ENCODE results near the gene KPNB1. TPM values are rescaled to one million over a fixed set of nuclear protein-coding genes. Genes with fewer than 3 reads are reported as not detected.
A peak's percentile ranks its signal among the peaks of the same experiment; 100 is the strongest.

The KPNB1 gene
- total and polyA plus RNA-seq, 10 donors = 37.0 to 331 (median 250) TPM

DNA sequence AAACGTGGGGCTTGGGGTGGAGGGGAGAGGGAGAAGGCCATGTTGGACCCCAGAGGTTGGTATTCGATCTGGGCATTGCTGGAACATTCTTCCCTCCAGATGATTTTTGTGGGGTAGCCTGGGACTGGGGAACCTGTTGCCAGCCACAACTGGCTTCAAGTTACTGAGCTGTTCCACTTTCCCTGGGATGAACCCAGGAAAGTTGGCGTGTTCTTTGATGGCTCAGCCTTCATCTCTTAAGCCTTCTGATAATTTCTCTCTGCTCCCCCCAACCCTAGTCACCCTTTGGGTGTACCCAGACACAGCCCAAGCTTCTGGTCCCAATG, 85.4 kb downstream of the KPNB1 start:
- WGBS, 5 donors = 71 to 80% (median 73%) methylated on average over 3 of the region's 3 CpGs
- intact Hi-C loops (cut with DNase I; ENCODE audit: low total_unique reads) = no loop called here
- no peak for DNase-seq
- Histone ChIP-seq H3K4me1 (peaks cover 0 to 85% (median 31%) of the 10 kb centered on the region in 6 donors), H3K4me3 (peak overlapping the region in 7 of 8 donors; percentile 23 to 81 (median 57)), H3K27ac (peak overlapping the region; percentile 42 to 91 (median 79)), H3K9me3 (no peaks in the 10 kb centered on the region), H3K27me3 (replicated peaks in 1 of 7) (peaks cover 0 to 47% (median 21%) of the 10 kb centered on the region in 7 donors), H3K36me3 (no peaks in the 10 kb centered on the region)
- TF ChIP-seq POLR2A (IDR thresholded peaks at IDR 0.05) = no peak
- TF ChIP-seq, protein P1, sequence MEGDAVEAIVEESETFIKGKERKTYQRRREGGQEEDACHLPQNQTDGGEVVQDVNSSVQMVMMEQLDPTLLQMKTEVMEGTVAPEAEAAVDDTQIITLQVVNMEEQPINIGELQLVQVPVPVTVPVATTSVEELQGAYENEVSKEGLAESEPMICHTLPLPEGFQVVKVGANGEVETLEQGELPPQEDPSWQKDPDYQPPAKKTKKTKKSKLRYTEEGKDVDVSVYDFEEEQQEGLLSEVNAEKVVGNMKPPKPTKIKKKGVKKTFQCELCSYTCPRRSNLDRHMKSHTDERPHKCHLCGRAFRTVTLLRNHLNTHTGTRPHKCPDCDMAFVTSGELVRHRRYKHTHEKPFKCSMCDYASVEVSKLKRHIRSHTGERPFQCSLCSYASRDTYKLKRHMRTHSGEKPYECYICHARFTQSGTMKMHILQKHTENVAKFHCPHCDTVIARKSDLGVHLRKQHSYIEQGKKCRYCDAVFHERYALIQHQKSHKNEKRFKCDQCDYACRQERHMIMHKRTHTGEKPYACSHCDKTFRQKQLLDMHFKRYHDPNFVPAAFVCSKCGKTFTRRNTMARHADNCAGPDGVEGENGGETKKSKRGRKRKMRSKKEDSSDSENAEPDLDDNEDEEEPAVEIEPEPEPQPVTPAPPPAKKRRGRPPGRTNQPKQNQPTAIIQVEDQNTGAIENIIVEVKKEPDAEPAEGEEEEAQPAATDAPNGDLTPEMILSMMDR (IDR thresholded peaks at IDR 0.05 in 8 of 11, conservative IDR thresholded peaks at IDR 0.05 in 3 of 11) = no peak
- TF ChIP-seq POLR2AphosphoS5 (IDR thresholded peaks at IDR 0.05) = no peak

Small RNA genes lying within 50 kb of the gene (small RNA-seq; reads per million reads assigned to genes)
- 0 reads per million in 4 donors for gene AC015674.1

Other genes starting within 250 kb of the KPNB1 start
- gene NPEPPS, start 118.8 kb upstream of the KPNB1 start, total RNA-seq = 100 to 1,000 TPM in 6 of 7 donors, 10 to 100 TPM in 1; 97.0 to 165 (median 114) TPM
- 10 to 100 TPM; 19.2 to 28.6 (median 25.2) TPM for gene NPEPPS, start 118.8 kb upstream of the KPNB1 start, polyA plus RNA-seq
- 10 to 100 TPM; 11.6 to 28.0 (median 19.6) TPM for gene TBKBP1, start 44.2 kb downstream of the KPNB1 start, total RNA-seq
- 10 to 100 TPM in 2 of 3 donors, 1 to 10 TPM in 1; 3.8 to 25.7 (median 10.2) TPM for gene TBKBP1, start 44.2 kb downstream of the KPNB1 start, polyA plus RNA-seq
- gene TBX21, start 83.3 kb downstream of the KPNB1 start, total RNA-seq = 10 to 100 TPM; 10.4 to 21.7 (median 12.2) TPM
- 1 to 10 TPM; 2.6 to 8.3 (median 3.8) TPM for gene TBX21, start 83.3 kb downstream of the KPNB1 start, polyA plus RNA-seq
- gene OSBPL7, start 171.9 kb downstream of the KPNB1 start, total RNA-seq = 10 to 100 TPM; 17.3 to 33.3 (median 23.0) TPM
- 10 to 100 TPM in 2 of 3 donors, 1 to 10 TPM in 1; 7.7 to 17.7 (median 10.7) TPM for gene OSBPL7, start 171.9 kb downstream of the KPNB1 start, polyA plus RNA-seq
- 10 to 100 TPM; 24.4 to 46.1 (median 32.2) TPM for gene MRPL10, start 181.6 kb downstream of the KPNB1 start, total RNA-seq
- gene MRPL10, start 181.6 kb downstream of the KPNB1 start, polyA plus RNA-seq = 10 to 100 TPM; 27.2 to 42.3 (median 36.2) TPM
- 1 to 10 TPM in 3 of 7 donors, under 1 TPM in 4; 0.42 to 1.3 (median 0.66) TPM for gene LRRC46, start 181.8 kb downstream of the KPNB1 start, total RNA-seq
- 1 to 10 TPM; 1.0 to 1.4 (median 1.2) TPM for gene LRRC46, start 181.8 kb downstream of the KPNB1 start, polyA plus RNA-seq
- gene SCRN2, start 191.4 kb downstream of the KPNB1 start, total RNA-seq = 10 to 100 TPM; 37.5 to 59.4 (median 49.0) TPM
- gene SCRN2, start 191.4 kb downstream of the KPNB1 start, polyA plus RNA-seq = 10 to 100 TPM; 38.9 to 58.0 (median 50.4) TPM
- gene SP6, start 201.2 kb downstream of the KPNB1 start, total RNA-seq = 1 to 10 TPM in 5 of 7 donors, under 1 TPM in 2; 0.19 to 3.0 (median 2.0) TPM
- under 1 TPM; 0.11 to 0.90 (median 0.27) TPM for gene SP6, start 201.2 kb downstream of the KPNB1 start, polyA plus RNA-seq
- gene SP2, start 246.3 kb downstream of the KPNB1 start, total RNA-seq = 10 to 100 TPM; 11.9 to 22.6 (median 18.2) TPM
- gene SP2, start 246.3 kb downstream of the KPNB1 start, polyA plus RNA-seq = 10 to 100 TPM in 1 of 3 donors, 1 to 10 TPM in 2; 4.5 to 10.7 (median 5.5) TPM

Data from spleen (tissue), 11 donors.